ENCODE data around the gene ERCC1.

ERCC1 gene

DNA sequence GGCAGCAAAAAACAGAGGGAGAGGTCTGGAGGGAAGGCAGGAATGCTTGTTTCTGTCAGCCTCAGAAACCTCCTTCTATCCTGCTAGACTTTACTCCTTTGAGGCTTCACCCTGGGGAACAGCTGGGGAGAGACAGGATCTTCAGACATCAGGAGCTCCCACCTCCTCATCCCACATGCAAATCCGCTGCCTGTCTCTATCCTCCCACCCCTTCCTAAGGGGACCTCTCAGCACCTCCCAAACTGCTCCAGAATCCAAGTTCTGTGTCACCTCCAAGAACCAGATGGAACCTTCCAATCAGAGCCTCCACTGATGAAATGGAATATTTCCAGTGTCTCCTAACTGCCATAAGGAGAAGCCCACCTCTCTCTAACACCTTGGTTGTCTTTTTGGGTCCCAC, 43.6 kb downstream of the ERCC1 start:
- Histone ChIP-seq H3K79me2 (no peaks in the 10 kb centered on the region), H3K36me3 (ENCODE audit: control insufficient read depth, insufficient read depth, low read length) (no peaks in the 10 kb centered on the region), H3K9ac (no peak overlapping the region), H3K9me3 (ENCODE audit: control insufficient read depth, low read length) (no peaks in the 10 kb centered on the region), H3K4me2 (ENCODE audit: low read length) (no peak overlapping the region), H3K27ac (no peak overlapping the region), H3K4me3 (ENCODE audit: low read depth, low read length) (no peak overlapping the region), H3K4me1 (no peaks in the 10 kb centered on the region), H3K27me3 (ENCODE audit: control insufficient read depth, insufficient read depth, low read length) (no peaks in the 10 kb centered on the region), H2AFZ (no peak overlapping the region)
- TF ChIP-seq CTCF (IDR thresholded peaks at IDR 0.05): no peak

DNA sequence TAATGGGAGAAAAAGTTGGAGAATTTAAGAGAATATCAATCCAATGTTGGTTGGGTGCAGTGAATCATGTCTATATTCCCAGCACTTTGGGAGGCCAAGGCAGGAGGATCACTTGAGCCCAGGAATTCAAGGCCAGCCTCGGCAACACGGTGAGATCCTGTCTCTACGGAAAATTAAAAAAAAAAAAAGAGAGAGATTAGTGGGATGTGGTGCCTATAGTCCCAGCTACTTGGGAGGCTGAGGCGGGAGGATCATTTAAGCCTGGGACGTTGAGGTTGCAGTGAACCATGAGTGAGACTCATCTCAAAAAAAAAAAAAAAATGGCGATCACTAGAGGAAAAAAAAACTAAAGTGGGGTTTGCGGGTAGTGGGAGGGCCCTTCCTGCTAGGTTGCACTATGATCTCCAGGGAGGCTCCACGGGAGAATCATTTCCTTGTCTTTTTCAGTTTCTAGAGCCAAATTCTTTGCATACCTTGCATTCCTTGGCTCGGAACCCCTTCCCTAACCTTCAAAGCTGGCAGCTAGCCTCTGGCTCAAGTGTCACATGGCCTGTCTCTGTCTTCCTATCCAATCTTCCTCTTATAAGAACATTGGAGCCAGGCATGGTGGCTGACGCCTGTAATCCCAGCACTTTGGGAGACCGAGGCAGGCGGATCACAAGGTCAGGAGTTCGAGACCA, 47.5 kb downstream of the ERCC1 start:
- no peaks in the 10 kb centered on the region for H3K36me3 ChIP-seq (ENCODE audit: control insufficient read depth, insufficient read depth, low read length)
- H3K9me3 ChIP-seq (ENCODE audit: control insufficient read depth, low read length): no peaks in the 10 kb centered on the region
- TF ChIP-seq CTCF (IDR thresholded peaks at IDR 0.05): no peak
- no peaks in the 10 kb centered on the region for H3K4me1 ChIP-seq
- H3K4me2 ChIP-seq (ENCODE audit: low read length): no peak overlapping the region
- no peaks in the 10 kb centered on the region for H3K27me3 ChIP-seq (ENCODE audit: control insufficient read depth, insufficient read depth, low read length)
- no peak overlapping the region for H3K9ac ChIP-seq
- peak overlapping the region; percentile 35 for H3K27ac ChIP-seq
- peak overlapping the region; percentile 13 for H3K4me3 ChIP-seq (ENCODE audit: low read depth, low read length)
- no peaks in the 10 kb centered on the region for H3K79me2 ChIP-seq
- peak overlapping the region; percentile 31 for H2AFZ ChIP-seq

- Histone ChIP-seq H3K36me3 (ENCODE audit: control insufficient read depth, insufficient read depth, low read length) (no peaks in the 10 kb centered on the region), H2AFZ (peak within 1 kb of the TSS; percentile 95), H3K27ac (peak within 1 kb of the TSS; percentile 44), H3K9me3 (ENCODE audit: control insufficient read depth, low read length) (no peaks in the 10 kb centered on the region), H3K4me2 (ENCODE audit: low read length) (peak within 1 kb of the TSS; percentile 88), H3K27me3 (ENCODE audit: control insufficient read depth, insufficient read depth, low read length) (no peaks in the 10 kb centered on the region), H3K9ac (no peak within 1 kb of the TSS), H3K4me3 (ENCODE audit: low read depth, low read length) (peak within 1 kb of the TSS; percentile 76), H3K4me1 (no peaks in the 10 kb centered on the region), H3K79me2 (peaks cover 2% of the 10 kb centered on the region)
- TF ChIP-seq CTCF (IDR thresholded peaks at IDR 0.05): no peak
These were observed 53.1 kb downstream of the ERCC1 start, which contains the start of gene ERCC2 for GRCh38 chr19:45370410-45371204. Gene ERCC2 (minus strand): TSS chr19:45370573. CDS start chr19:45370540, 33 bp downstream.

GRCh38 chr19:45368737-45369340, 54.9 kb downstream of the ERCC1 start:
- TF ChIP-seq CTCF (IDR thresholded peaks at IDR 0.05): no peak
- Histone ChIP-seq H3K9me3 (ENCODE audit: control insufficient read depth, low read length) (no peaks in the 10 kb centered on the region), H3K36me3 (ENCODE audit: control insufficient read depth, insufficient read depth, low read length) (no peaks in the 10 kb centered on the region)

More at GRCh38 chr19:45368737-45369340, 54.9 kb downstream of the ERCC1 start:
- H3K27ac ChIP-seq: no peak overlapping the region
- peaks cover 2% of the 10 kb centered on the region for H3K79me2 ChIP-seq
- no peak overlapping the region for H3K4me3 ChIP-seq (ENCODE audit: low read depth, low read length)
- H3K4me2 ChIP-seq (ENCODE audit: low read length): no peak overlapping the region
- no peaks in the 10 kb centered on the region for H3K4me1 ChIP-seq
- H2AFZ ChIP-seq: no peak overlapping the region
- no peaks in the 10 kb centered on the region for H3K27me3 ChIP-seq (ENCODE audit: control insufficient read depth, insufficient read depth, low read length)
- no peak overlapping the region for H3K9ac ChIP-seq
